Measurements from ENCODE around the gene ARHGAP18.

ARHGAP18 gene

DNA sequence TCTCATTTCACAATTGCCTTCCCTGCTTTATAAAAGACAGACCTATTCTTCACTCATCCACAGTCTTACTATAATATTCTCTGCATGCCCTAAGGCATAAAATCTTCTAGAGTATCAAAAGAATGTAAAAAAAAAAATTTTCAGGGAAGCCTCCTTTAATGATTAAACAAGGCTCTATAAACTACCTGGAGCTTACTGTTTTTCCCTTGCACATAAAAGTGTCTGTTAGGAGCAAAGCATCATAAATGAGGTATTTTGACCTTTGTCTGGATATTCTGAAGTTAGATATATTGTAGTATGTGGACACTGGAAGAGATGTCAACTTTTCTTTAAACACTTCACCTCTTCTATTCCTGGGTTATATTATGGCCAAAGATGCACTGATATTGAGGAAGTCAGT lies 97.5 kb downstream of the ARHGAP18 start:
- no peak for DNase-seq (ENCODE audit: low spot score)

DNA sequence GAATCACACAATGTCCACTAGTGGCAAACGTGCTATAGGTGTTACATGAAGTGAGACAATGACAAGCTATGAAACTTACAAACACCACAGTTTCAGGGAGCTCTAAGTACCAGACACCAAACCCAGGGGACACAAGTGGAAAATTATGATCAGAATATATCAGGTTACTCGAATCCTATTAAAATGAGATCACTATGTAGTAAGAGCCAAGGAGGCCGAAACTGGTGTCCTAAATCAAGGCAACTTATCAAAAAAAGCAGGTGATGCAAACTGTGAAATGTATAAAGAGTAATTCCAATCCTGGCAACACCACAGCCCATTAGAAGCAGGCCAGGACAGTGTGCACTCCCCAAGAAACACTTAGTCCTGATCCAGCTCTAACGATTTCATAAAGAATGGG lies 100.3 kb downstream of the ARHGAP18 start:
- DNase-seq (ENCODE audit: low spot score), result no peak

DNA sequence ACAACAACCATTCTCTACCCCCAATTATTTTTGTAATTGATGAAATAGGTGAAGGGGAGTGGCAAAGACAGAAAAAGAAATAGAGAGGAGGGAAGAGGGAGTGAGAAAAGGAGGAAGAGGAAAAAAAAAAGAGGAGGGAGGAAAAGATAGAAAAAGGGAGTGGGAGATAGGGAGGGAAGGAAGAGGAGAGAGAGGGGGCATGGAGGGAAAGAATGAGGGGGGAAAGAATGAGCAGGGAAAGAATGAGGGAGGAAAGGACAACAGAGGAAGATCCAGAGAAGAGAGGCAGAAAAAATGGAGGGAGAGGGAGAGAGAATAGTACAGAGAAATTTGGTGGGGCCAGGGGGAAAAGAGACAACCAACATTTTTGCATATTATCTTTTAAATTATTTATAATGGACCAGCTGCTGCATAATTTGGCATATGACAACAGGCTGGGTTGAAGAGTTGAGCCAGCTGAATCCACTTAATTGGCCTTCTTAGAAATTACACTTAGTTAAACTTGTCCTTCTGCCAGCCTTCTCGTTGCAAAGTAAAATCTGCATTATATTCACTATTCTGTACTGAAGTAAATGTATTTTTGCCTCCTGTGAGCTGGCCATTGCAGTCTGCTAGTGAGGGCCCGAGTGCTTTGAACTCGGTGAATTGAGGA lies 101.0 kb downstream of the ARHGAP18 start:
- DNase-seq (ENCODE audit: low spot score), result no peak

DNA sequence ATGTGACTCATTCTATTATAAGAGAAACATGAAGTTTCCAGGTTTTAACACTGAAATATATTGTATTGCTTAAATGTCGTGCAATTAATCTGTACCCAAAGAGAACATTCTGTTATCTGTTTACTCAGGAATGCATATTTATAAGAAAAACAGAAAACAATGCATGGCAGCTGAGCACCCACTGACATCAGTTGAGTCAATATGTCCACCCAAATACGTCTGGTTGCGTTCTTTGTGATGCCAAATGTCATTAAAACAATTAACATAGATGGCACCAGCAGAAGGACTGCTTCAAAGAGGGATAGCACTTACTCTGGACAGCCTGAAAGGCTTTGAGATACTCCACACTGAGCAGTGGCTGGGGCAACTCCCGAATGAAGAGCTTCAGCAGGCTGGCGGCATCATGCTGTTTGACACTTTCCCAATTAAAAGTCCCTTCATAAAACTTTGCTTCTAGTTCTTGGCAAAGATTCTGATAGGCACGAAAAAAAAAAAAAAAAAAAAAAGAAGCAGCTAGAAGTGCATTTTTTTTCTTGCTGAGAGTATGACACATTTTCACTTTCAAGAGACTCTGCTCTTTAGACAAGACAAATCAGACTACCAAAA lies 102.3 kb downstream of the ARHGAP18 start:
- no peak for DNase-seq (ENCODE audit: low spot score)

DNA sequence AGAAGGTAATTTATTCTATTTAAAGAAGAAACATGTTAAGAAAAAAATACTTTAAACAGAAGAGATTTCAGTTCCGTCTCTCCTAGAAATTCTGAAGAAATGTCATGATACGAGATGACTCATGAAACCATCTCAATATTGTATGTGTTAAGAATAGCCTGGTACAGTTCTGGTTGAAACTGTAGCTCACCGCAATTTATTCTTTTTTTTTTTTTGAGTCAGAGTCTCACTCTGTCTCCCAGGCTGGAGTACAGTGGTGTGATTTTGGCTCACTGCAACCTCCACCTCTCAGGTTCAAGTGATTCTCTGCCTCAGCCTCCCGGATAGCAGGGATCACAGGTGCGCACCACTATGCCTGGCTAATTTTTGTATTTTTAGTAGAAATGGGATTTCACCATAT lies 103.3 kb downstream of the ARHGAP18 start:
- no peak for DNase-seq (ENCODE audit: low spot score)

DNA sequence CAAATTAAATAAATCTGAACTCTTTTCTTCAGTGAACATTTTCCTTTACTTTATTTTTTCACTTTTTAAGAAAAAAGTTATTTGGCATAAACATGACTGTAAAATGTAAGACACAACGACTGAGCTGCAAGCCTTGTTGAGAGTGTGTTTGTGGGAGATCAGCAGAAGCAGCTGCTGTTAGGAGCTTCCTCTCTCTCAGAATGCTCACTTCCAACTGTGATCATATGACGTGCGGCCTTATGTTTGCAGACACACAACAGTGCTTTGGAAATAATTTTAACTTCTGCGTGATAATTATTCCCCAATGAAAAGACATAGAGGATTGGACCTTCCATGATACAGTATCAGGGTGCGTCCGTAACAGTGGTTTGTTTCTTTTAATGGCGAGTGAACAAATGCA lies 104.0 kb downstream of the ARHGAP18 start:
- DNase-seq (ENCODE audit: low spot score), result no peak

DNA sequence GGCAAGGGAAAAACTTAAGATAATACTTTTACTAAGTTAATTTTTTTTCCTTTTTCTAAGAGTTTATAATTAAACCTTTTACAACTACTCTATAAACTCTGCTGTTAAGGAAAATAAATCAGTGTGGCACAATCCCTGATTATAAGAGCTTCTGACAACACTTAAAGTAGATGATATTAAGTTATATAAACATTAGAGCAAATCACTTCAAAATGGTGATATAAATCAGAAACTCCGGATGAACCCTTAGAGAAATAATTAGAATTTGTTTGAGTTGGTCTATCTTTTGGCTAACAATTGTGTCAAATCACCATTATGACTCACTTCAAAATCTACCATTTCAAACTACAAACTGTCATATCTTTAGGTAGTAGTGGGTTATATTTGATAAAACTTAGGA lies 104.9 kb downstream of the ARHGAP18 start:
- no peak for DNase-seq (ENCODE audit: low spot score)

DNA sequence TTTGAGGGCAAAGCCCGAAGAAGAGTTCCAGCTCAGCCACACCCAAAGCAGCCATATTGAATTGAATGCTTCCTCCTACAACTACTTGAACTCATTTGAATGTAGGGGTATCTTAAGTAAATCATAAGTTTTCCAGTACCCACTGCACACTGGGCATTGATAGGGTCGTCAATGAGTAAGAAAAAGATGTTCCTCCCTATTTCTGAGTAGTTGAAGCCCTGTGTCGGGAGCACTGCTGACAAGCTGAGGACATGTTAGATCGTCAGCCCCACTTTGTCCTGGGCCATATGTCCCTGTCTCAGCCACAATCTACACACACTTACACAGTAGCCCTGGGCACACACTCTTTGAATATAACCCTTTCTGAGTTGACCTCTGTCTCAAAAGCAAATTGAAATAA lies 105.7 kb downstream of the ARHGAP18 start:
- DNase-seq (ENCODE audit: low spot score), result no peak

DNA sequence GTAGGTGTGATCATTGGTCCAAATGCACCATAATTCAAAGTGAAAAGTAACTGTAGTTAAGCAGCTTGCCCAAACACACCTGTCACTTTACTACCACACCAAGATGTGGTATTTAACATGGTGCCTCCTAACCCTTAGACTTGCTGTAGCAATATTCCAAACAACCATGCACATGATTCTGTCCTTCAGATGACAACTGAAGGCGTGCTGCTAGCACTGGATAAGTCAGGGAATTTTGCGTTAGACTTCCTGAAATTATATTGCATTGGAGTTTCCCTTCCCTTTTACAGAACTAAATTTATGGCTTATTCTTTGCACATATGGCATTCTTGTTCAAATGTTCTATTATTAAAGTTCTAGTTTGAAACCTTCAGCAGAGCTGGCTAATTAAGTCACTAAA lies 106.2 kb downstream of the ARHGAP18 start:
- no peak for DNase-seq (ENCODE audit: low spot score)

DNA sequence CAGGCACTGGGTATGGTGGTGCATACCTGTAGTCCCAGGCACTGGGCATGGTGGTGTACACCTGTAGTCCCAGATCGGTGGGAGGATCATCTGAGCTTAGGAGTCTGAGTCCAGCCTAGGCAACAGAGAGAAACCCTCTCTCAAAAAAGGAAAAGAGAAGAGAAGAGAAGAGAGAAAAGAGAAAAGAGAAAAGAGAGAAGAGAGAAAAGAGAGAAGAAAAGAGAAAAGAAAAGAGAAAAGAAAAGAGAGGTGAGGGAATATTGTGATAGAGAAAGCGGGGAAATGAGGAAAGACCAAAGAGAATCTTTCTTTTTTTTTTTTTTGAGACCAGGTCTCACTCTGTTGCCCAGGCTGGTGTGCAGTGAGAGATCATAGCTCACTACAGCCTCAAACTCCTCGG lies 108.7 kb downstream of the ARHGAP18 start:
- no peak for DNase-seq (ENCODE audit: low spot score)

DNA sequence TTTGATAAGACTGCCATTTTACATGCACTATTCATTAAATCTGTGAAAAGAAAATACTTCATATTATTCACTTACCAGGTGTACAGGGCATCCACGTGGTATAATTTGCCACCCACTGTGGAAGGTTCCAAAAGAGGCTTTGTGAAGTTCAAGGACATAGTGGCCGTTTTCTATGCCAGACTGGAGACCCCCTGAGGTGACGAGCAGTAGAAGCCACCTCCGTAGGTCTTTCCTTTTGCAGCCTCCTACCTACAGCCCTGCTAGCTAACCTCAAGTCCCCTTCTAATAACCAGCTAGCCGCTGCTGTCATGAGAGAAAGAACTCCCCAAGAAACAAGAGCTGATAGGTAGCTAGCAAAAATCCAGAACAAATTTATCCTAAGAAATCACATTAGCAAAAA lies 110.5 kb downstream of the ARHGAP18 start:
- no peak for DNase-seq (ENCODE audit: low spot score)

DNA sequence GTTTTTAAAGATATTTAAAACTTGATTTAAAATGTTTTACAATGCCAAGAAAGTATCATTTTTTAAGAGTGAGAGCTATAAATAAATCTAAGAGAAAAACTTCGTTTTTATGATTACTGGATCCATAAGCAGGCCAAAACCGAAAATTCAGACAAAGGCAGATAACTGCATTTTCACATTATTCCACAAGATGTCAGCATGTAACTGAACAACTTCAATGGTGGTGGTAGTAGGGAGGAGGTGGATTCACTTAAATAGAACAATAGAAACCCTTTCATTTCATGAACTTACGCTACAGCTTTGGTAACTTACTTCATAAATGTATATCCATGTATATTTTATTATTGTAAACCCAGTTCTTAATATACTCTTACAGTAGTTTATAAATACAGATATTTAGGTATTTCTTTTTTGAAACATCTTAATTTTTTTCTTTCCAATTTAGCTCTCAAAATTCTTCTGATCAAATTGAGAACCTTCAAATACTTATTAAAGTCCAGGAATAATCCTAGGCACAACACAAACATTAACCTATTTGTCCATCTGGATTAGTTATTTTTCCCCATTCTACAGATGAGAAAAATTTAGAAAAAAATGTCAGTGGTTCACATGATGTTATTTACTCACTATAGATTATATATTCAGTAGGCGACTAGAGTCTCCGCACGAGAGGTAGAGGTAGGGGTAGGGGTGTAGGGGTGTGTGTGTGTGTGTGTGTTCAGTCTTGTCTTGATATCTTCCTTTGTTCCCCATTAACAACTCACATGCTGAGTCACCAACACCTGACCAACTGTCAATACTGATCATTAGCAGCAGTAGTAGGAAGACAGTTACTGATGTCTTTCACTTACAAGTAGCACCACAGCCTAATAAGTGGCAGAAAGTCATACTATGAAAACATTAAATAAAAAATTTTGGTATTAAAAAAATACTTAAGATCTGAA lies 111.5 kb downstream of the ARHGAP18 start:
- peak; percentile 84 for DNase-seq (ENCODE audit: low spot score)

DNA sequence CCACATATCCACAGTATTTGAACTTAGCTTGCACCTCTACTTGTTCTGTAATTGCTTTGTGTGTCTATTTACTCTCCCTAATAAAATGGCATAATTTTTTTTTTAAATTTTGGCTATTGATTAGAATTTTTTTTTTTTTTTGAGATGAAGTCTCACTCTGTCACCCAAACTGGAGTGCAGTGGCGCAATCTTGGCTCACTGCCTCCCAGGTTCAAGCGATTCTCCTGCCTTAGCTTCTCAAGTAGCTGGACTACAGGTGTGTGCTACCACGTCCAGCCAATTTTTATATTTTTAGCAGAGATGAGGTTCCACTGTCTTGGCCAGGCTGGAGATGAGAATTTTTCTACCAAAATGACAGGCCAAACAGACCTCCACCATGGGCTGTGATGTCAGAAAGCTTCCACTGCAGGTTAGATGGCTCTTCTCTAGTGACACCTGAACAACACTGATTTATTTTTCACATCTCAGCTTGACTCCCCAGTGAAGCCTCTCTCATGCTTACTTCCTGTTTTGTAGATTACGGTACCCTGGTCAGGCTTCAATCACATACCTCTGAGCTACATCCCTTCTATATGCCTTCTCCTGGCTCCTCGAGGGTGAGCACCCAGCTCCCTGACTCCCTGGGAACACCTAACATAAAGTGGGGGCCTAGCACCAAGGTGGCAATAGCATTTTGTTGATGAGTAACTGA lies 112.8 kb downstream of the ARHGAP18 start:
- peak; percentile 12 for DNase-seq (ENCODE audit: low spot score)

DNA sequence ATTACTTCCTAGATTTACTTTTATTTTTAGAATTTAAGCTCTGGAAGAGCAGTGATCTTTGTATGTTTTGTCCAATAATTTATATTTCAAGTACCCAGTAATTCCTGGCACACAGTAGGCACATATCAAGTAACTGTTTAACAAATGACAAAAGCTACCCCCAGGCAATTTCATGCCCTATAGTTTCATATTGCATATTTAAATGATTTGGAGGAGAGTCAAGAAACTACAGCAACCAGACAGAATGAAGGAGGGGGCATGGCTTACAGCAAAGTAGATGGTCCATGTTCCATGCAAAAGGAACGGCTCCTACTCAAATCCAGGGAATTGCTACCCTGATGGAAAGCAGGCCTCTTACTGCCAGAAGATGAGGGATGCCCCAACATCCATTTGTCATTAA lies 113.5 kb downstream of the ARHGAP18 start:
- DNase-seq (ENCODE audit: low spot score), result no peak

DNA sequence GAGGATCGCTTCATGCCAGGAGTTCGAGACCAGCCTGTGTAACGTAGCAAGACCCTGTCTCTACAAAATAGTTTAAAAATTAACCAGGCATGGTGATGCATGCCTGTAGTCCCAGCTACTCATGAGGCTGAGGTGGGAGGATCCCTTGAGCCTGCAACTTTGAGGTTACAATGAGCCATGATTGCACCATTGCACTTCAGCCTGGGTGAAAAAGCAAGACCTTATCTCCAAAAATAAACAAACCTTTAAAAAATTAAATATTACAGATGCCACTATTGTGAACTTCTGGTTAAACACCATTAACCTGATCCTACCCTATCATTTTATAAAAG lies 116.8 kb downstream of the ARHGAP18 start:
- no peak for DNase-seq (ENCODE audit: low spot score)

DNA sequence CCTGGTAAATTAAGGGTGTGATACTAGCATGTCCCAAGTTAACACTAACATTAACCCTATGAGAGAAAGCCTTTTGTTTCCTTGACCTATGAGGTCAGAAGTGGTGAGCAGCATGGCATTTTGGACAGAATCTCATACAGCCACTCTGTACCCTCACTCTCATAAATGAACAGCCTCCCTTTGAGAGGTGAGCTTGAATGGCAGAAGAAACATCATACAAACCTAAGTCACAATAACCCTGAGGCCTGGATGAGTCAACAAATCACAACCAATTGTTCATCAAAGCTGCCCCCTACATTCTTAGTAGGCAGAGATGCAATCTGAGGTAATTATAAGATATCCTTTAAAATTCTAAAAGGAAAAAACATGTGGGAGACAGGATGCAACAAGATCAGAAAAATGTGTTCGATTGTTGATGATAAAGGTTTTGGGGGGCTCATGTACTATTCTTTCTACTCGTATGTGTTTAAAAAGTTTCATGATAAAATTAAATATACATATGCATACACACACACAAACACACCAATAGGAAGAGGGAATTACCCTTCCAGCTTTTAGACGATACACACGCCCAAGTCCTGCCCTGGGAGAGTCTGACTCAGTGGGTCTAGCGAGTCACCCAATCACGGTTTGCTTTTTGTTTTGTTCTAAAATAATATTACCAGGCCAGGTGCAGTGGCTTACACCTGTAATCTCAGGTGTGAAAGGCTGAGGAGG lies 117.3 kb downstream of the ARHGAP18 start:
- DNase-seq (ENCODE audit: low spot score), result no peak

DNA sequence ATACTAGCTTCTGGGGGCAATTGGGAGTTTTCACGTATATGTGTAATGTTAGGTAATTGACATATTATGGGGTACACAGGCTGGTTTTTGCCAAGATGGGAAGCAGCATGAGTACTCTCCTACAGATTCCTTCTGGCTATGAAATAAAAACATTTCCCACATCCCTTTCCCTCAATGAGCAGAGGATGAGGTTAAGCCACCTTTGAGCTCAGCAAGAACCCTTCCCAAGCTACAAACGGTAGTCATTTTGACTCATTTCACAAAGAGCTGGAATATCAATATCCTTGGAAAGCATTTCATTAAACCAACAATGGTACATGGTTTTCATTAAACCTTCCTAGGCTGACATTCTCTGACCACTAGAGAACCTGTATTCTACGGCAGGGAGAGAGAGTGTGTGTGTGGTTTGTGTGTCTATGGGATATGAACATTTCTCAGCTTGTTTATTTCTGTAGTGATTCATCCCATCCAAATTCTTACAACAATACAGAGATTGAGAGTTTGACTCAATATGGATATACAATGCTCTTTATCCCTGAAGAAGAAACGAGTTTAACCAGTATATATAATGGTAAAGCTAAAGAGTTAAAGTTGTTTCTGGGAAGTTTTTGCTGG lies 119.5 kb downstream of the ARHGAP18 start:
- no peak for DNase-seq (ENCODE audit: low spot score)

DNA sequence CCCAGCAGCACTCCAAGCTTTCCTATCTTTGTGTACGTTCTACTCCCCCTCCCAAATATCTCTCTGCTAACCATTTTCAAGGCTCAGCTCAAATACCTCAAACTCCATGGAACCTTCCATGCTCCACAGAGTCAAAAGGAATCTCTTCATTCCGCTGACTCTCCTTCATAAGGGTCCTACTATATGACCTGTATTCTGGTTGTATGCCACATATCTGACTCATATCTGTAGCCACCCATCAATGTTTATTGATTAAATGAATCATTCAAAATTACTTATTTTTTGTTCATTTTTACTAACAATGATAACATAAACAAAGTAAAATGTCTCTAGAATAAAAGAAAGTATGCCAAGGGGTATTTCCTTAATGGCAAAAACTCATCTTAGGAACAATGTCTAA lies 123.2 kb downstream of the ARHGAP18 start:
- no peak for DNase-seq (ENCODE audit: low spot score)

DNA sequence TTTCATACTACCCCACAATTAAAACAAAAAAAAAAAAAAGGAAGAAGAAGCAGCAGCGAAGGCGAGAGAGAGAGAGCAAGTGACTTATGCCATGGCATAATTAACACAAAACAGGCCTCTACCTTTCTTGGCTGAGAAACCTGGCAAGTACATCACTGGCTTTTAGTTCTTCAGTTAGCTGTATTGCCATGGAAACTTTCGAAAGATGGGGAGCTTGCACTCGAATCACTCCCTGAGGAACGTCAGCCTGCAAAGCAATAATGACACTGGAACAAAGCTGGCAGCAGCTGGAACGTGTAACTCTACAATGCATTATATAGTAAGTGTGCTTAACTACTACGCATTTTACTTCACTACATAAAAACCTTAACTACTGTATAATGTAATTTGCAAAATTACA lies 126.1 kb downstream of the ARHGAP18 start:
- DNase-seq (ENCODE audit: low spot score), result no peak

DNA sequence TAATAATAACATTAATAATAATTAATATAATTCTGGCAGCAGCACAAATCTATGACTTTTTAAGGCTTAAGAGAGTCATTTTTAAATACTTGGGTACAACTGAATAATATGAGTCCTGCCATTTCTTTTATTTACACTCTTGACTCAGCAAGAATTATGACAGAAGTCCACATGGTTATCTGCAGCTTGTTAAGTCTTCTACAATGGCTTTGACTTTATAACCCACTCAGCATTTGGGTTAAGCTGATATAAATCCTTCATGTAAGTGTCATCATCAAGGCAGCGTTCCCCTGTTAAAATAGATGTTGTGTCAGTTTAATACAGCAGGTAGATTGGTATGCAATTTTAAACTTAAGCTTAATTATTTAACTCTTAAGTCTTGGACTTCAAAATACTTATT lies 131.7 kb downstream of the ARHGAP18 start:
- no peak for DNase-seq (ENCODE audit: low spot score)

DNA sequence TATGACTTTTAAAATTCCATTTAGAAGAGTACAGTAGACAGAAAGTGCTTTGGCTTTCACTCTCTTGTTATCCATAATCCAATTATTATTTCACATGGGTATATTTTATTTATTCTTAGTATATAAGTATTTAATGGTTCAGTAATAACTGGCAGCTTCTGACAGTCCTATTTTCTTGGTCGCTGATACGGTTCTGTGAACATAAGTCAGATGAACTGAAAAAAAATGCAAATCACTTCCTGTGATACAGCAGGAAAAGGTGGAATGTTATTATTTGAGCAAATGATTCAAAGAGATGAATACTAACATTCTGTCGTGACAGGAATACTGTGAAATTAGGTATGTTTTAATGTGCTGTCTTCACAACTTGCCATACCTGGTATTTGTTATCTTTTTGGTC lies 132.3 kb downstream of the ARHGAP18 start:
- DNase-seq (ENCODE audit: low spot score), result no peak

DNA sequence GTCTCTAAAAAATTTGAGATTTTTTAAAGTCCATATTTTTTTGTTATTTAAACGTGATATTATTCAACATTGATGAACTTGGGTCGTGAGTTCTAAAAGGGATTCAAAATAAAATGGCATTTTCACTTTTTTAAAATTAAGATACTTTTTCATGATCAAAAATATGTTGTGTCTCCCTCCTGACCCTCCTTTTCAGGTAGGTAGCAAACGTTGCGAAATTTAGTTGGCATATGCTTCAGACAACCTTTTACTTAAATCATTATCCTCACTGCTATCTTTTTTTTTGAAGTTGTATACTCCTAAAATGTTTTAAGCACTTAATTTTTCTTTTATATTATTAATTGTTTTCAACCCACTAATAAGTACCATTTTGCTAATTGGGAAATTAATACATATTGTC lies 133.5 kb downstream of the ARHGAP18 start:
- DNase-seq (ENCODE audit: low spot score), result no peak
